ENCODE data around the gene CELF4. TPM values are rescaled to one million over a fixed set of nuclear protein-coding genes. Genes with fewer than 3 reads are reported as not detected.

CELF4 gene
- polyA plus RNA-seq, 1 donor (not counting 4 experiments of a cell fraction or from before 2014, with no cell fraction given), result not detected

- Histone ChIP-seq H3K4me1 (ENCODE audit: control insufficient read depth, extremely low read depth, insufficient read depth, low read length) (no peaks in the 10 kb centered on the region), H3K9me3 (ENCODE audit: control insufficient read depth, low read depth, low read length) (no peaks in the 10 kb centered on the region), H3K9ac (ENCODE audit: control insufficient read depth, extremely low read depth, insufficient read depth, low read length) (no peak overlapping the region), H4K20me1 (ENCODE audit: control insufficient read depth, extremely low read depth, insufficient read depth, low read length) (no peaks in the 10 kb centered on the region), H3K4me2 (ENCODE audit: control insufficient read depth, extremely low read depth, insufficient read depth, low read depth, low read length) (no peak overlapping the region), H3K4me3 (ENCODE audit: control insufficient read depth in 2 of 3, extremely low read depth in 1 of 3, insufficient read depth in 2 of 3, low read depth in 1 of 3, low read length in 3 of 3) (no peak overlapping the region), H3K79me2 (ENCODE audit: control insufficient read depth, insufficient read depth, low read length) (no peaks in the 10 kb centered on the region), H2AFZ (ENCODE audit: control insufficient read depth, low read length) (no peak overlapping the region), H3K27me3 (ENCODE audit: control insufficient read depth, extremely low read depth, insufficient read depth, low read length) (peaks cover 13% of the 10 kb centered on the region), H3K36me3 (ENCODE audit: control insufficient read depth in 2 of 2, extremely low read depth in 1 of 2, insufficient read depth in 2 of 2, low read length in 2 of 2) (no peaks in the 10 kb centered on the region), H3K9me1 (ENCODE audit: control insufficient read depth, extremely low read depth, insufficient read depth, low read length) (no peaks in the 10 kb centered on the region), H3K27ac (ENCODE audit: control insufficient read depth, insufficient read depth, low read length) (no peak overlapping the region)
- FAIRE-seq (no peak), DNase-seq (ENCODE audit: low read depth, low spot score) (no peak)
- TF ChIP-seq CTCF (optimal IDR thresholded peaks at IDR 0.05 in 1 of 3, IDR thresholded peaks at IDR 0.05 in 1 of 3, conservative IDR thresholded peaks at IDR 0.05 in 1 of 3; ENCODE audit: extremely low read depth in 1 of 3, insufficient read depth in 2 of 3, low read length in 3 of 3) (no peak), EZH2 (IDR thresholded peaks at IDR 0.05; ENCODE audit: low read length) (no peak)
- dilution Hi-C loops (cut with MboI; ENCODE audit: extremely low pct_ligation_motif_present, low sequenced_read_pairs), result no loop called here
Measured at GRCh38 chr18:37285825-37286224, 279.8 kb downstream of the CELF4 start.

GRCh38 chr18:37284260-37284659, 281.3 kb downstream of the CELF4 start:
- Histone ChIP-seq H3K27me3 (ENCODE audit: control insufficient read depth, extremely low read depth, insufficient read depth, low read length) (peaks cover 14% of the 10 kb centered on the region), H3K27ac (ENCODE audit: control insufficient read depth, insufficient read depth, low read length) (no peak overlapping the region)
- dilution Hi-C loops (cut with MboI; ENCODE audit: extremely low pct_ligation_motif_present, low sequenced_read_pairs), result no loop called here

More at GRCh38 chr18:37284260-37284659, 281.3 kb downstream of the CELF4 start:
- no peaks in the 10 kb centered on the region for H3K79me2 ChIP-seq (ENCODE audit: control insufficient read depth, insufficient read depth, low read length)
- no peaks in the 10 kb centered on the region for H3K4me1 ChIP-seq (ENCODE audit: control insufficient read depth, extremely low read depth, insufficient read depth, low read length)
- no peak for TF ChIP-seq EZH2 (IDR thresholded peaks at IDR 0.05; ENCODE audit: low read length)
- TF ChIP-seq CTCF (optimal IDR thresholded peaks at IDR 0.05 in 1 of 3, IDR thresholded peaks at IDR 0.05 in 1 of 3, conservative IDR thresholded peaks at IDR 0.05 in 1 of 3; ENCODE audit: extremely low read depth in 1 of 3, insufficient read depth in 2 of 3, low read length in 3 of 3), result no peak
- H3K4me2 ChIP-seq (ENCODE audit: control insufficient read depth, extremely low read depth, insufficient read depth, low read depth, low read length), result no peak overlapping the region
- H4K20me1 ChIP-seq (ENCODE audit: control insufficient read depth, extremely low read depth, insufficient read depth, low read length), result peaks cover 4% of the 10 kb centered on the region
- no peaks in the 10 kb centered on the region for H3K36me3 ChIP-seq (ENCODE audit: control insufficient read depth in 2 of 2, extremely low read depth in 1 of 2, insufficient read depth in 2 of 2, low read length in 2 of 2)
- H3K9me3 ChIP-seq (ENCODE audit: control insufficient read depth, low read depth, low read length), result no peaks in the 10 kb centered on the region
- H3K9me1 ChIP-seq (ENCODE audit: control insufficient read depth, extremely low read depth, insufficient read depth, low read length), result no peaks in the 10 kb centered on the region
- no peak for FAIRE-seq
- DNase-seq (ENCODE audit: low read depth, low spot score), result no peak
- no peak overlapping the region for H3K9ac ChIP-seq (ENCODE audit: control insufficient read depth, extremely low read depth, insufficient read depth, low read length)
- H3K4me3 ChIP-seq (ENCODE audit: control insufficient read depth in 2 of 3, extremely low read depth in 1 of 3, insufficient read depth in 2 of 3, low read depth in 1 of 3, low read length in 3 of 3), result no peak overlapping the region
- H2AFZ ChIP-seq (ENCODE audit: control insufficient read depth, low read length), result no peak overlapping the region

All from keratinocyte (primary cell).